Prostate gland (tissue), 2 donors: Measurements from ENCODE around the gene PRR5.
"Not testable (repeated sequence)": the region's sequence is repeated elsewhere in the genome, so short reads cannot be mapped to it uniquely, and the experiment has no call there.

Experiments
- POLR2A ChIP-seq: fragments of 450-650 bp; IDR thresholded peaks from one replicate; pipeline ENCODE4 v1.6.1; 2016; ENCODE audit warnings: antibody characterized with exemption, mild to moderate bottlenecking
- POLR2AphosphoS5 ChIP-seq: sonication (generic); formaldehyde crosslinking; IDR thresholded peaks from one replicate; pipeline ENCODE4 v1.6.1; 2017; ENCODE audit warnings: antibody characterized with exemption
- TF ChIP-seq, protein P1 (sequence below), 4 experiments: fragments of 200-600 bp in 2 of 4; fragments of 450-650 bp in 2 of 4; sonication (generic) in 2 of 4; IDR thresholded peaks; 1 replicate in 3 of 4; 2 replicates in 1 of 4; pipeline ENCODE4 v1.5.1; 2016 to 2019; ENCODE audit warnings: antibody characterized with exemption in 4 of 4, mild to moderate bottlenecking in 2 of 4, moderate library complexity in 2 of 4

GRCh38 chr22:44679306-44679647 is 22.7 kb upstream of the PRR5 start:
- TF ChIP-seq, protein P1, sequence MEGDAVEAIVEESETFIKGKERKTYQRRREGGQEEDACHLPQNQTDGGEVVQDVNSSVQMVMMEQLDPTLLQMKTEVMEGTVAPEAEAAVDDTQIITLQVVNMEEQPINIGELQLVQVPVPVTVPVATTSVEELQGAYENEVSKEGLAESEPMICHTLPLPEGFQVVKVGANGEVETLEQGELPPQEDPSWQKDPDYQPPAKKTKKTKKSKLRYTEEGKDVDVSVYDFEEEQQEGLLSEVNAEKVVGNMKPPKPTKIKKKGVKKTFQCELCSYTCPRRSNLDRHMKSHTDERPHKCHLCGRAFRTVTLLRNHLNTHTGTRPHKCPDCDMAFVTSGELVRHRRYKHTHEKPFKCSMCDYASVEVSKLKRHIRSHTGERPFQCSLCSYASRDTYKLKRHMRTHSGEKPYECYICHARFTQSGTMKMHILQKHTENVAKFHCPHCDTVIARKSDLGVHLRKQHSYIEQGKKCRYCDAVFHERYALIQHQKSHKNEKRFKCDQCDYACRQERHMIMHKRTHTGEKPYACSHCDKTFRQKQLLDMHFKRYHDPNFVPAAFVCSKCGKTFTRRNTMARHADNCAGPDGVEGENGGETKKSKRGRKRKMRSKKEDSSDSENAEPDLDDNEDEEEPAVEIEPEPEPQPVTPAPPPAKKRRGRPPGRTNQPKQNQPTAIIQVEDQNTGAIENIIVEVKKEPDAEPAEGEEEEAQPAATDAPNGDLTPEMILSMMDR (IDR thresholded peaks at IDR 0.05) = not testable (repeated sequence)
- TF ChIP-seq POLR2AphosphoS5, POLR2A: not testable (repeated sequence)
